GM12878 (cell line): Measurements from ENCODE around the gene GNPTG. TPM values are rescaled to one million over a fixed set of nuclear protein-coding genes. Genes with fewer than 3 reads are reported as not detected.

ENCODE experiments used
- ATAC-seq: fragments of 200-7000 bp; cut with Tn5 transposase; 3 replicates; pipeline ENCODE4 v1.9.1; 2020; ENCODE audit warnings: mild to moderate bottlenecking, moderate library complexity
- BruUV-seq: library from RNA; stranded (reverse); fragments of 400-500 nt; replicated peaks from 2 replicates; lab custom pipeline; 2021; lab: Mats Ljungman, UMichigan
- CTCF ChIA-PET: fragments of 300-600 bp; sonication (Branson Sonifier 250); formaldehyde crosslinking; extraction: SDS; loops from one replicate; lab custom pipeline; 2021; ENCODE audit warnings: inconsistent platforms; lab: Yijun Ruan, JAX
- POLR2A ChIA-PET: fragments of 350-600 bp; formaldehyde crosslinking; extraction: SDS; loops from one replicate; lab custom pipeline; 2021; ENCODE audit warnings: inconsistent platforms; lab: Charles Lee
- RAD21 ChIA-PET: fragments of 300-600 bp; sonication (Branson Sonifier 250); formaldehyde crosslinking; loops from one replicate; lab custom pipeline; 2023; ENCODE audit warnings: antibody characterized with exemption; ENCODE audit not compliant: unreplicated experiment; lab: Charles Lee
- SMC1A ChIA-PET: fragments of 300-600 bp; sonication (Branson Sonifier 250); formaldehyde crosslinking; loops from one replicate; lab custom pipeline; 2023; ENCODE audit not compliant: unreplicated experiment, uncharacterized antibody; lab: Charles Lee
- DNase-seq: peaks from one replicate; pipeline ENCODE4 v3.0.0-alpha.2; 2011; ENCODE audit warnings: low read depth, low spot score
- FAIRE-seq: peaks from 3 replicates; lab custom pipeline; 2011; peaks lifted over from hg19 to GRCh38; lab: Jason Lieb, UNC
- H2AFZ ChIP-seq: 2 replicates; pipeline ENCODE4 v1.6.0; 2011; ENCODE audit warnings: low read depth, low read length, control low read depth; ENCODE audit not compliant: control insufficient read depth
- H3K27ac ChIP-seq: 2 replicates; pipeline ENCODE4 v1.5.1; 2011; ENCODE audit warnings: control low read depth; ENCODE audit not compliant: control insufficient read depth, insufficient read depth
- H3K27me3 ChIP-seq, 2 experiments: replicated peaks in 1 of 2; 2 replicates each; pipeline versions ENCODE4 v1.6.0 to v1.6.1; 2011; ENCODE audit warnings: low read length in 1 of 2; ENCODE audit not compliant: control insufficient read depth in 2 of 2, insufficient read depth in 2 of 2
- H3K36me3 ChIP-seq, 2 experiments: 2 replicates each; pipeline ENCODE4 v1.5.1; 2011; ENCODE audit warnings: low read length in 1 of 2; ENCODE audit not compliant: control insufficient read depth in 2 of 2, insufficient read depth in 2 of 2
- H3K4me1 ChIP-seq: 2 replicates; pipeline ENCODE4 v1.6.1; 2011; ENCODE audit warnings: mild to moderate bottlenecking, low read length, moderate library complexity, mixed read lengths; ENCODE audit not compliant: control insufficient read depth, insufficient read depth
- H3K4me2 ChIP-seq: 2 replicates; pipeline ENCODE4 v1.6.0; 2011; ENCODE audit warnings: control low read depth; ENCODE audit not compliant: control insufficient read depth, insufficient read depth
- H3K4me3 ChIP-seq: fragments of 200-600 bp; sonication (generic); 2 replicates; pipeline ENCODE4 v1.5.1; 2016
- H3K79me2 ChIP-seq: 2 replicates; pipeline ENCODE4 v1.6.0; 2011; ENCODE audit warnings: low read length; ENCODE audit not compliant: control insufficient read depth, insufficient read depth
- H3K9ac ChIP-seq: 2 replicates; pipeline ENCODE4 v1.8.0; 2011; ENCODE audit warnings: low read length, control low read depth, mixed read lengths; ENCODE audit not compliant: control insufficient read depth, insufficient read depth
- H3K9me3 ChIP-seq: replicated peaks from 3 replicates; pipeline ENCODE4 v1.5.1; 2011; ENCODE audit warnings: mild to moderate bottlenecking, low read length; ENCODE audit not compliant: control insufficient read depth, insufficient read depth
- H4K20me1 ChIP-seq: 2 replicates; pipeline ENCODE4 v1.6.0; 2011; ENCODE audit not compliant: control insufficient read depth, insufficient read depth
- BRCA1 ChIP-seq: IDR thresholded peaks from 2 replicates; pipeline ENCODE4 v1.6.1; 2011; ENCODE audit warnings: low read depth, low read length, improper control_type of control experiment
- CREB1 ChIP-seq: IDR thresholded peaks from 2 replicates; pipeline ENCODE4 v1.6.1; 2012; ENCODE audit warnings: low read depth, mild to moderate bottlenecking, inconsistent platforms
- EZH2 ChIP-seq: IDR thresholded peaks from 2 replicates; pipeline ENCODE4 v1.6.1; 2012; ENCODE audit warnings: low read depth, mild to moderate bottlenecking, control low read depth, inconsistent platforms, low read length, borderline replicate concordance; ENCODE audit not compliant: control insufficient read depth
- HDAC2 ChIP-seq: fragments of 200-600 bp; sonication (generic); IDR thresholded peaks from 2 replicates; pipeline ENCODE4 v1.6.1; 2017
- IKZF2 ChIP-seq, 2 experiments: fragments of 450-650 bp; IDR thresholded peaks; 2 replicates each; pipeline ENCODE4 v1.6.1; 2017; ENCODE audit warnings: mild to moderate bottlenecking in 2 of 2, moderate library complexity in 2 of 2
- IRF4 ChIP-seq: IDR thresholded peaks from 2 replicates; pipeline ENCODE4 v1.6.1; 2011; ENCODE audit warnings: low read depth, low read length
- MXI1 ChIP-seq: fragments of 150-350 bp; IDR thresholded peaks from 2 replicates; pipeline ENCODE4 v1.6.1; 2011; ENCODE audit warnings: low read depth, mild to moderate bottlenecking, inconsistent platforms, low read length, improper control_type of control experiment
- PAX8 ChIP-seq: fragments of 450-650 bp; IDR thresholded peaks from 2 replicates; pipeline ENCODE4 v1.6.1; 2017; ENCODE audit warnings: mild to moderate bottlenecking, moderate library complexity
- SIX5 ChIP-seq: IDR thresholded peaks from 2 replicates; pipeline ENCODE4 v1.6.1; 2011; ENCODE audit warnings: mild to moderate bottlenecking, low read depth, low read length, moderate library complexity; ENCODE audit not compliant: severe bottlenecking
- WGBS: methylation state at CpG from one replicate; pipeline ENCODE4 v1.1.6; 2016; ENCODE audit warnings: low lambda C conversion rate; ENCODE audit not compliant: insufficient replicate concordance, insufficient coverage; ENCODE audit errors: missing lambda C conversion rate; 5-methylcytosine and 5-hydroxymethylcytosine counted together
- in situ Hi-C: fragments of 300-500 bp; cut with MboI; formaldehyde crosslinking; loops from 9 replicates; pipeline ENCODE4 v1.14.3; 2018; ENCODE audit warnings: mixed read lengths
- intact Hi-C: fragments of 100-400 bp; cut with micrococcal nuclease; formaldehyde crosslinking; loops from one replicate; pipeline ENCODE4 v1.14.2; 2022; ENCODE audit not compliant: unreplicated experiment
- polyA plus RNA-seq, 11 experiments: library from polyadenylated mRNA; depleted of rRNA in 4 of 11; unstranded in 6 of 11; stranded (reverse) in 5 of 11; fragments of >200 nt; fragmentation: Nextera tagmentation in 4 of 11; fragmentation: Illumina TruSeq in 1 of 11; extraction: Ambion mirVana in 4 of 11; extraction: Trizol in 1 of 11; gene quantifications; 1 replicate in 1 of 11; 2 replicates in 10 of 11; pipeline versions ENCODE4 v1.2.1 to v1.2.3, GENCODE V29; 2011 to 2016; ENCODE audit warnings: inconsistent platforms in 2 of 11, missing spikeins in 2 of 11, low read depth in 1 of 11
- total RNA-seq, 4 experiments: library from RNA; depleted of rRNA in 3 of 4; stranded (reverse); fragments of >200 nt in 3 of 4; fragmentation: Illumina TruSeq in 1 of 4; extraction: Trizol in 1 of 4; gene quantifications; 2 replicates each; pipeline versions ENCODE4 v1.2.1 to v1.2.3, GENCODE V29; 2013 to 2021
- TF ChIP-seq, protein P1 (sequence below): fragments of 450-650 bp; formaldehyde crosslinking; IDR thresholded peaks from 2 replicates; pipeline ENCODE4 v1.4.0; 2020; ENCODE audit warnings: mild to moderate bottlenecking, moderate library complexity
- TF ChIP-seq, protein P2 (sequence below): fragments of 150-350 bp; IDR thresholded peaks from 2 replicates; pipeline ENCODE4 v1.6.1; 2014; ENCODE audit warnings: mild to moderate bottlenecking, low read depth, low read length

GNPTG gene
- total and polyA plus RNA-seq, 10 of the 15 experiments (the other 5 are each of a cell fraction or from before 2014, with no cell fraction given): 0.80 to 32.6 (median 20.9) TPM

GRCh38 chr16:1308977-1309885, 42.5 kb upstream of the GNPTG start, which contains the start of gene UBE2I:
Gene UBE2I (plus strand): TSS chr16:1309636. CDS start chr16:1314031, 4,395 bp downstream.
- Histone ChIP-seq H3K27me3 (no peaks in the 10 kb centered on the region), H3K9me3 (no peaks in the 10 kb centered on the region; the same call in 2 of the 3 replicates), H3K4me1 (peaks cover 8% of the 10 kb centered on the region), H3K9ac (peak within 1 kb of the TSS; percentile 100), H4K20me1 (peaks cover 35% of the 10 kb centered on the region), H3K79me2 (peaks cover 44% of the 10 kb centered on the region), H2AFZ (peak within 1 kb of the TSS; percentile 99), H3K27ac (peak within 1 kb of the TSS; percentile 100), H3K4me3 (peak within 1 kb of the TSS; percentile 93), H3K4me2 (peak within 1 kb of the TSS; percentile 97), H3K36me3 (peaks cover 0 to 11% of the 10 kb centered on the region in 2 experiments; a peak in 2 of 4 replicates)
- ChIA-PET POLR2A (interaction anchor here (0.6 kb wide), 1 partner anchor 1850 kb away, joined by 3 read pairs; no protein-coding TSS in a partner anchor), SMC1A (no interaction called here), RAD21 (interaction anchor here (0.7 kb wide), 1 partner anchor 33 kb away, joined by 3 read pairs; no protein-coding TSS in a partner anchor), CTCF (interaction anchor here (0.6 kb wide), 1 partner anchor 12 kb away, joined by 3 read pairs; no protein-coding TSS in a partner anchor)
- DNase-seq (peak; percentile 96), FAIRE-seq (peak; percentile 99), ATAC-seq (peak; percentile 76)
- BruUV-seq: no TSS peak
- in situ Hi-C loops: no loop called here
- 1% methylated on average over 69 of the region's 117 CpGs for WGBS
- intact Hi-C loops: loop anchor here (5.0 kb wide), 1 partner anchor 113 kb away; the partner anchor contains the start of gene UQCC4
- no peak for TF ChIP-seq EZH2
- TF ChIP-seq BRCA1: no peak
- TF ChIP-seq PAX8: no peak
- TF ChIP-seq, protein P1, sequence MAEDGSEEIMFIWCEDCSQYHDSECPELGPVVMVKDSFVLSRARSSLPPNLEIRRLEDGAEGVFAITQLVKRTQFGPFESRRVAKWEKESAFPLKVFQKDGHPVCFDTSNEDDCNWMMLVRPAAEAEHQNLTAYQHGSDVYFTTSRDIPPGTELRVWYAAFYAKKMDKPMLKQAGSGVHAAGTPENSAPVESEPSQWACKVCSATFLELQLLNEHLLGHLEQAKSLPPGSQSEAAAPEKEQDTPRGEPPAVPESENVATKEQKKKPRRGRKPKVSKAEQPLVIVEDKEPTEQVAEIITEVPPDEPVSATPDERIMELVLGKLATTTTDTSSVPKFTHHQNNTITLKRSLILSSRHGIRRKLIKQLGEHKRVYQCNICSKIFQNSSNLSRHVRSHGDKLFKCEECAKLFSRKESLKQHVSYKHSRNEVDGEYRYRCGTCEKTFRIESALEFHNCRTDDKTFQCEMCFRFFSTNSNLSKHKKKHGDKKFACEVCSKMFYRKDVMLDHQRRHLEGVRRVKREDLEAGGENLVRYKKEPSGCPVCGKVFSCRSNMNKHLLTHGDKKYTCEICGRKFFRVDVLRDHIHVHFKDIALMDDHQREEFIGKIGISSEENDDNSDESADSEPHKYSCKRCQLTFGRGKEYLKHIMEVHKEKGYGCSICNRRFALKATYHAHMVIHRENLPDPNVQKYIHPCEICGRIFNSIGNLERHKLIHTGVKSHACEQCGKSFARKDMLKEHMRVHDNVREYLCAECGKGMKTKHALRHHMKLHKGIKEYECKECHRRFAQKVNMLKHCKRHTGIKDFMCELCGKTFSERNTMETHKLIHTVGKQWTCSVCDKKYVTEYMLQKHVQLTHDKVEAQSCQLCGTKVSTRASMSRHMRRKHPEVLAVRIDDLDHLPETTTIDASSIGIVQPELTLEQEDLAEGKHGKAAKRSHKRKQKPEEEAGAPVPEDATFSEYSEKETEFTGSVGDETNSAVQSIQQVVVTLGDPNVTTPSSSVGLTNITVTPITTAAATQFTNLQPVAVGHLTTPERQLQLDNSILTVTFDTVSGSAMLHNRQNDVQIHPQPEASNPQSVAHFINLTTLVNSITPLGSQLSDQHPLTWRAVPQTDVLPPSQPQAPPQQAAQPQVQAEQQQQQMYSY (CRISPR knock-in tag): no peak
- TF ChIP-seq, protein P2, sequence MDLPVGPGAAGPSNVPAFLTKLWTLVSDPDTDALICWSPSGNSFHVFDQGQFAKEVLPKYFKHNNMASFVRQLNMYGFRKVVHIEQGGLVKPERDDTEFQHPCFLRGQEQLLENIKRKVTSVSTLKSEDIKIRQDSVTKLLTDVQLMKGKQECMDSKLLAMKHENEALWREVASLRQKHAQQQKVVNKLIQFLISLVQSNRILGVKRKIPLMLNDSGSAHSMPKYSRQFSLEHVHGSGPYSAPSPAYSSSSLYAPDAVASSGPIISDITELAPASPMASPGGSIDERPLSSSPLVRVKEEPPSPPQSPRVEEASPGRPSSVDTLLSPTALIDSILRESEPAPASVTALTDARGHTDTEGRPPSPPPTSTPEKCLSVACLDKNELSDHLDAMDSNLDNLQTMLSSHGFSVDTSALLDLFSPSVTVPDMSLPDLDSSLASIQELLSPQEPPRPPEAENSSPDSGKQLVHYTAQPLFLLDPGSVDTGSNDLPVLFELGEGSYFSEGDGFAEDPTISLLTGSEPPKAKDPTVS: no peak
- no peak for TF ChIP-seq SIX5
- TF ChIP-seq HDAC2: no peak
- TF ChIP-seq IKZF2 (IDR thresholded peaks at IDR 0.05): peak in 1 of 2 experiments; percentile 51; a peak in 1 of 4 replicates
- TF ChIP-seq CREB1: peak; percentile 95
- no peak for TF ChIP-seq IRF4
- TF ChIP-seq MXI1: no peak
